Left lung (tissue), 10 donors: ENCODE results near the gene WWTR1. TPM values are rescaled to one million over a fixed set of nuclear protein-coding genes. Genes with fewer than 3 reads are reported as not detected.
A peak's percentile ranks its signal among the peaks of the same experiment; 100 is the strongest.

Experiments used
- ATAC-seq: fragments of 200-7000 bp; cut with Tn5 transposase; one replicate; pipeline ENCODE4 v1.9.1; 2020; ENCODE audit warnings: moderate library complexity
- DNase-seq, 4 donors: peaks; one replicate each; pipeline ENCODE4 v3.0.0-alpha.2; 2013 to 2020
- H3K27ac ChIP-seq, 2 donors: fragments of 200-600 bp; sonication (generic) in 1 of 2; one replicate each; pipeline versions ENCODE4 v1.5.0 to v1.8.0; 2020 to 2021
- H3K27me3 ChIP-seq, 2 donors: fragments of 200-600 bp; sonication (generic) in 1 of 2; one replicate each; pipeline versions ENCODE4 v1.5.0 to v1.8.0; 2020 to 2021
- H3K36me3 ChIP-seq, 2 donors: fragments of 200-600 bp; sonication (generic) in 1 of 2; one replicate each; pipeline versions ENCODE4 v1.5.0 to v1.8.0; 2020 to 2021
- H3K4me1 ChIP-seq, 2 donors: fragments of 200-600 bp; one replicate each; pipeline ENCODE4 v1.8.0; 2021
- H3K4me3 ChIP-seq, 2 donors: fragments of 200-600 bp; sonication (generic) in 1 of 2; one replicate each; pipeline versions ENCODE4 v1.5.0 to v1.8.0; 2020 to 2021; ENCODE audit warnings: mild to moderate bottlenecking in 1 of 2
- H3K9me3 ChIP-seq, 2 donors: fragments of 200-600 bp; sonication (generic) in 1 of 2; one replicate each; pipeline versions ENCODE4 v1.5.0 to v1.8.0; 2020 to 2021
- CTCF ChIP-seq, 2 donors: fragments of 200-600 bp; sonication (generic) in 1 of 2; IDR thresholded peaks; one replicate each; pipeline versions ENCODE4 v1.5.0 to v1.8.0; 2021; ENCODE audit warnings: antibody characterized with exemption in 2 of 2
- intact Hi-C, 2 donors: fragments of 100-400 bp; cut with DNase I; formaldehyde crosslinking; loops; one replicate each; pipeline versions ENCODE4 v1.11.2 to v1.14.2; 2022
- polyA plus RNA-seq, 6 donors: library from polyadenylated mRNA; unstranded; fragments of 120-200 nt; gene quantifications; one replicate each; pipeline ENCODE4 v1.2.1, GENCODE V29; 2013; ENCODE audit not compliant: insufficient read length in 6 of 6
- total RNA-seq, 2 donors: library from RNA; stranded (reverse); fragmentation: NEBNext Ultra II Directional; extraction: Animal tissue kit (Norgen Biotek cat#: 25700); gene quantifications; one replicate each; pipeline ENCODE4 v1.2.1, GENCODE V29; 2021
- donor health status: DM: no; HTN: yes; CAD: no.
- donor health status: DM: no; HTN: no; CAD: no.

The WWTR1 gene
- total and polyA plus RNA-seq, 8 donors: 74.2 to 124 (median 107) TPM

- Histone ChIP-seq H3K27me3 (no peaks in the 10 kb centered on the region), H3K4me3 (no peak overlapping the region), H3K36me3 (peaks cover 0 to 6% of the 10 kb centered on the region in 2 donors), H3K27ac (peak overlapping the region; percentile 13 to 45), H3K4me1 (peaks cover 3 to 4% of the 10 kb centered on the region in 2 donors), H3K9me3 (no peaks in the 10 kb centered on the region)
- no peak for DNase-seq
- peak; percentile 70 for ATAC-seq
- intact Hi-C loops: no loop called here
- TF ChIP-seq CTCF (IDR thresholded peaks at IDR 0.05): no peak
Observed at GRCh38 chr3:149542375-149543312, 115.2 kb downstream of the WWTR1 start.

- Histone ChIP-seq H3K4me3 (no peak overlapping the region), H3K36me3 (peaks cover 0 to 6% of the 10 kb centered on the region in 2 donors), H3K27me3 (no peaks in the 10 kb centered on the region), H3K27ac (peak overlapping the region in 1 of 2 donors; percentile 4), H3K4me1 (peaks cover 14 to 16% of the 10 kb centered on the region in 2 donors), H3K9me3 (no peaks in the 10 kb centered on the region)
- DNase-seq (no peak), ATAC-seq (peak; percentile 9)
- intact Hi-C loops: no loop called here
- TF ChIP-seq CTCF (IDR thresholded peaks at IDR 0.05): no peak
Observed at GRCh38 chr3:149541091-149541491, 116.7 kb downstream of the WWTR1 start.

- peaks cover 28 to 35% of the 10 kb centered on the region in 2 donors for H3K4me1 ChIP-seq
- no peak overlapping the region for H3K27ac ChIP-seq
- no peaks in the 10 kb centered on the region for H3K27me3 ChIP-seq
- H3K36me3 ChIP-seq: peaks cover 0 to 6% of the 10 kb centered on the region in 2 donors
- ATAC-seq (no peak), DNase-seq (no peak)
- intact Hi-C loops: no loop called here
- no peaks in the 10 kb centered on the region for H3K9me3 ChIP-seq
- TF ChIP-seq CTCF (IDR thresholded peaks at IDR 0.05): no peak
- H3K4me3 ChIP-seq: no peak overlapping the region
Observed at GRCh38 chr3:149538371-149538770, 119.5 kb downstream of the WWTR1 start.

- Histone ChIP-seq H3K9me3 (no peaks in the 10 kb centered on the region), H3K27ac (peak overlapping the region; percentile 51 to 54), H3K4me1 (peaks cover 28 to 40% of the 10 kb centered on the region in 2 donors), H3K27me3 (no peaks in the 10 kb centered on the region), H3K36me3 (no peaks in the 10 kb centered on the region), H3K4me3 (no peak overlapping the region)
- DNase-seq (peak in 3 of 4 donors; percentile 64 to 81 (median 79)), ATAC-seq (peak; percentile 63)
- no peak for TF ChIP-seq CTCF (IDR thresholded peaks at IDR 0.05)
- intact Hi-C loops: no loop called here
Observed at GRCh38 chr3:149536429-149536828, 121.4 kb downstream of the WWTR1 start.

- H3K4me1 ChIP-seq: peaks cover 28 to 36% of the 10 kb centered on the region in 2 donors
- no peaks in the 10 kb centered on the region for H3K9me3 ChIP-seq
- peak overlapping the region; percentile 20 to 65 for H3K27ac ChIP-seq
- no peak overlapping the region for H3K4me3 ChIP-seq
- H3K36me3 ChIP-seq: no peaks in the 10 kb centered on the region
- no peak for ATAC-seq
- intact Hi-C loops: no loop called here
- H3K27me3 ChIP-seq: no peaks in the 10 kb centered on the region
- no peak for TF ChIP-seq CTCF (IDR thresholded peaks at IDR 0.05)
- DNase-seq: no peak
Observed at GRCh38 chr3:149535333-149535685, 122.5 kb downstream of the WWTR1 start.
